Gastrocnemius medialis (tissue), 4 donors: ENCODE measurements around the gene VIL1.

ENCODE experiments used
- POLR2A ChIP-seq, 2 donors: fragments of 450-650 bp; IDR thresholded peaks; one replicate each; pipeline ENCODE4 v1.6.1; 2017; ENCODE audit warnings: antibody characterized with exemption in 2 of 2, mild to moderate bottlenecking in 2 of 2, moderate library complexity in 2 of 2
- TF ChIP-seq, protein P1 (sequence below), 5 experiments: fragments of 450-650 bp in 3 of 5; fragments of 200-600 bp in 2 of 5; sonication (generic) in 2 of 5; IDR thresholded peaks in 4 of 5; conservative IDR thresholded peaks in 1 of 5; 1 replicate in 4 of 5; 2 replicates in 1 of 5; pipeline ENCODE4 v1.5.1; 2016 to 2019; ENCODE audit warnings: antibody characterized with exemption in 5 of 5, mild to moderate bottlenecking in 3 of 5, moderate library complexity in 3 of 5

DNA sequence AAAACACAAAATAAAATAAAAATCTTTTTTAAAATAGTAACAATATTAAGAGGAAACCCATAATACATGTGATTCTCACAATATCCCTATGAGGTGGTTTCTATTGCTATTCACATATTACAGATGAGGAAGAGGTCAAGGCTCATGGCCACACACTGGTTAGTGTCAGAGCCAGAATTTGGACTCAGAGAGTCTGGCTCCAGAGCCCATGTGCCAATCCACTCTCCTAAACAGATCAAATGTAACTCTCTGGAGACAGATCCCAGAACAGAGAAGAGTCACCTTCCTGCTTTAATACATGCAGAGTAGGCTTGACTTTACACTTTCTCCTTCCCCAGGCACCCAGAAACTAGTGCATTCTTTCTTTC lies 47.0 kb upstream of the VIL1 start:
- TF ChIP-seq, protein P1, sequence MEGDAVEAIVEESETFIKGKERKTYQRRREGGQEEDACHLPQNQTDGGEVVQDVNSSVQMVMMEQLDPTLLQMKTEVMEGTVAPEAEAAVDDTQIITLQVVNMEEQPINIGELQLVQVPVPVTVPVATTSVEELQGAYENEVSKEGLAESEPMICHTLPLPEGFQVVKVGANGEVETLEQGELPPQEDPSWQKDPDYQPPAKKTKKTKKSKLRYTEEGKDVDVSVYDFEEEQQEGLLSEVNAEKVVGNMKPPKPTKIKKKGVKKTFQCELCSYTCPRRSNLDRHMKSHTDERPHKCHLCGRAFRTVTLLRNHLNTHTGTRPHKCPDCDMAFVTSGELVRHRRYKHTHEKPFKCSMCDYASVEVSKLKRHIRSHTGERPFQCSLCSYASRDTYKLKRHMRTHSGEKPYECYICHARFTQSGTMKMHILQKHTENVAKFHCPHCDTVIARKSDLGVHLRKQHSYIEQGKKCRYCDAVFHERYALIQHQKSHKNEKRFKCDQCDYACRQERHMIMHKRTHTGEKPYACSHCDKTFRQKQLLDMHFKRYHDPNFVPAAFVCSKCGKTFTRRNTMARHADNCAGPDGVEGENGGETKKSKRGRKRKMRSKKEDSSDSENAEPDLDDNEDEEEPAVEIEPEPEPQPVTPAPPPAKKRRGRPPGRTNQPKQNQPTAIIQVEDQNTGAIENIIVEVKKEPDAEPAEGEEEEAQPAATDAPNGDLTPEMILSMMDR (IDR thresholded peaks at IDR 0.05 in 4 of 5, conservative IDR thresholded peaks at IDR 0.05 in 1 of 5) = no peak
- no peak for TF ChIP-seq POLR2A (IDR thresholded peaks at IDR 0.05)
